Stimulated activated CD4-positive, alpha-beta T cell treated with anti-CD3 and anti-CD28 coated beads, Interleukin-1b, Interleukin-23, amount 100 ng/mL, for 48 hours (primary cell): ENCODE results near the gene DMXL1.
"Not testable (repeated sequence)": the region's sequence is repeated elsewhere in the genome, so short reads cannot be mapped to it uniquely, and the experiment has no call there.

Experiments used
- DNase-seq: peaks from one replicate; pipeline ENCODE4 v3.0.0-alpha.2; 2020

Gene DMXL1

GRCh38 chr5:119218830-119219782 lies 148.2 kb downstream of the DMXL1 start:
- DNase-seq: no peak

- DNase-seq: no peak
Measured at GRCh38 chr5:119220576-119221197, 149.8 kb downstream of the DMXL1 start.

DNA sequence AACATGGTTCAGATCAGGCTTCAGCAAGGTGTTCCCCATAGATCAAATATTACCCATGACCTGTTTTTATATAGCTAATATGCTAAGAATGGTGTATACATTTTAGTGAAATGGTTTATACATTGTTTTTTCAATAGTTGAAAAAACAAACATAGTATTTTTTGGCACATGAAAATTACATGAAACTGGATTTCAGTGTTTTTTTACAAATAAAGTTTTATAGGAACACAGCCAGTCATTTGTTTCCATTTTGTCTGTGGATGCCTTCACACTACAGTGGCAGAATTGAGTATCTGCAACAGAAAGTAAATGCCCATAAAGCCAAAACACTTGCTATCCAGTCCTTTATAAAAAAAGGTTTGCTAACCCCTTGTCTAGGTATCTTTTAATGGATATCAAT lies 150.4 kb downstream of the DMXL1 start:
- DNase-seq: no peak

- DNase-seq: no peak
Measured at GRCh38 chr5:119229950-119230349, 159.1 kb downstream of the DMXL1 start.

DNA sequence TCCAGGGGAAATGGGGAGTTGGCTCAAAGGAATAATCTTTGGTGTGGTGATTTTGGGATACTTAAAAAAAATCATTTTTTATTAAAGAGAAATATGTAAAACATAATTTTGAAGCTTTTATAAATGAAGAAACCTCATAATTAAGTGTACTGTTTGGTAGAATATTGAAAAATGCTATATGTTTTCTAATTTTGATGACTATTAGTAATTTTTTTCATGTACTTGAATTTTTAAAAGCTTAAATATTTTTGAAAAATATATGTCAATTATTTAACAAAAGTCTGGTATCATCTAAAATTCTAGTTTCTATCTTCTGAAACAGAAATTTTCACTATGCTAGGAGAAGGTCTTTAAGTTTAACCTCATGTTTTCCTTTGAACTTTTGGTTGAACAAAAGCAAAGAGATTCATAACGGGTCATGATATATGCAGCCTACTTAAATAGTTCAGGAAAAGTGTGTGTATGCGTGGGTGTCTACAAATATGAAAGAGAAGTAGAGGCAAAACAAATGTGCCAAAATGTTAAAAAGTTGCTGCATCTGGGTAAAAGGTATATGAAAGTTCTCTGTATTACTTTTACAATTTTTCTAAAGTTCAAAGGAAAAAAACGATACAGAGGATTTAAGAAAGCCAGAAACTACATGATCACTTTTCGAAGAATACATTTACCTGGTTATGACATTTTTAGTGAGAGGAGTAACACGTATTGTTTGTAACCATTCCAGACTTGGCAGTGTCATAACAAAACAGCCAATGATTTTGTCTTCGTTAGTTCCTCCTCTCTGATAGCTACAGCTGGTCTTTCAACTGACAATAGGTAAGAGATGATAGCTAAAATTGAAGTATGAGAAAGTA lies 167.6 kb downstream of the DMXL1 start:
- DNase-seq: no peak

DNA sequence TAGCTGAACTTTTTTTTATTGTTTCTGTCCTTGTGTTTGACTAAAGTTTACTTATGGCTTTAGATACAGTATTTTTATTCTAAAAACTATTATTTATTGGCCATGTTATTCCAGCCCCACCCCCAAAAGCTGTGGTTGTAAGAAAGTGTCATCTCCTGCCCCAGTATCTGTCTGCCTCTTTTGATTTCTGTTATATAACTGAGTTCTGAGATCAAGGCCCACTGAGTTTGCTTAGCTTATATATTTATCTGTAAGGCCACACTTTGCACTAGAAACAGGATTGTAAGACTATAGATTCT lies 168.2 kb downstream of the DMXL1 start:
- DNase-seq: no peak

DNA sequence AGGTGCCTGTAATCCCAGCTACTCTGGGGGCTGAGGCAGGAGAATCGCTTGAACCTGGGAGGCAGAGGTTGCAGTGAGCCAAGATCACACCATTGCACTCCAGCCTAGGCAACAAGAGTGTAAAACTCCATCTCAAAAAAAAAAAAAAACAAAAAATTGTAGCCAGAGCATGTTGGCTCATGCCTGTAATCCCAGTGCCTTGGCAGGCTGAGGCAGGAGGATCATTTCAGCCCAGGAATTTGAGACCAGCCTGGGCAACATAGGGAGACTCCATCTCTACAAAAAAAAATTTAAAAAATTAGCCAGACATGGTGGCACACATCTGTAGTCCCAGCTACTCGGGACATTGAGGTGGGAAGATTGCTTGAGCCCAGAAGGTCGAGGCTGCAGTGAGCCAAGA lies 168.9 kb downstream of the DMXL1 start:
- not testable (repeated sequence) for DNase-seq

- no peak for DNase-seq
Measured at GRCh38 chr5:119243888-119244287, 173.0 kb downstream of the DMXL1 start.

DNA sequence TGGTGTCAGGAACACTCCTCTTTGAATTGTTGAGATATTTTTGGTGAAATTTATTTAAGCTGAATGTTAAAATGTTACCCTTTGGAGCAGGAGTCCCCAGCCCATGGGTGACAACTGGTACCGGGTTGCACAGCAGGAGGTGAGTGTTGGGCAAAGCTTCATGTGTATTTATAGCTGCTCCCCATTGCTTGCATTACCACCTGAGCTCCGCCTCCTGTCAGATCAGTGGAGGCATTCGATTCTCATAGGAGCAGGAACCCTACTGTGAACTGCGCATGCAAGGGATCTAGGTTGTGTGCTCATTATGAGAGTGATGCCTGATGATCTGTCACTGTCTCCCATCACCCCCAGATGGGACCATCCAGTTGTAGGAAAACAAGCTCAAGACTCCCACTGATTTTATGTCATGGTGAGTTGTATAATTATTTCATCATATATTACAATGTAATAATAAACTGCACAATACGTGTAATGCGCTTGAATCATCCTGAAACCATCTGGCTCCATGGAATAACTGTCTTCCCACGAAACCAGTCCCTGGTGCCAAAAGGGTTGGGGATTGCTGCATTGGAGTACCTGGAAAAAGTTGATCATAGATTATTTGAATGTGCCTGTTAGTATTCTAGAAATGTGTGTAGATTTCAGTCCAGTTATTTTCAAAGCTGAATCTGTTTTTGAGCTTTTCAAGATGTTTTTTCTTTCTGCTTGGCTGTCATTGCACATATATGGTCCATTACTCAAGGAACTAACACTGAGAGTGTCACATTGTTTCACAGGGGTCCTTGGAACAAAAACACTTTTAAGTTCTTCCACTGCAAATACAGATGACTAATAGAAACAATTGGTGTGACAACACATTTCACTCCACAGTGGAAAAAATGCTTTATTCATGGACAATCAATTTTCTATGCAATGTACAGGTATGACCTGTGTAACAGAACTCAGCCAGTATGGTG lies 180.3 kb downstream of the DMXL1 start:
- no peak for DNase-seq

GRCh38 chr5:119255571-119256356 lies 184.9 kb downstream of the DMXL1 start:
- no peak for DNase-seq

DNA sequence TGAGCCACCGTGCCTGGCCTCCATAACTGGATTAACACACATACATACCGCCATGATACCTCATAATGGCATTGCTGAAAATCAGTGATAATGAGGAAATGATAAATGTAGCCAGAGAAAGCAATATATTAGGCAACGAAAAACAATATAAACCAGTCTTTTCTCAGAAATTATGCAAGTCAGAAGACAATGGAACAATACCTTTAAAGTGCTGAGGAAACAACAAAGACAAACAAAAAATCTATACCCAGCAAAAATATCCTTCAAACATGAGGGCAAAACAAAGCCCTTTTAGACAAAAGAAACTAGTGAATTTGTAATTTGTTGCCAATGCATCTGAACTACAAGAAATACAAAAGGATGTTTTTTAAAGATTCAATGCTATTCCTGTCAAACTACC lies 186.7 kb downstream of the DMXL1 start:
- no peak for DNase-seq

- no peak for DNase-seq
Measured at GRCh38 chr5:119263639-119264038, 192.8 kb downstream of the DMXL1 start.

GRCh38 chr5:119264186-119264585 lies 193.3 kb downstream of the DMXL1 start:
- DNase-seq: no peak

GRCh38 chr5:119267958-119268386 lies 197.1 kb downstream of the DMXL1 start:
- DNase-seq: peak; percentile 83

GRCh38 chr5:119268387-119269060 lies 197.6 kb downstream of the DMXL1 start:
- DNase-seq: peak; percentile 97

DNA sequence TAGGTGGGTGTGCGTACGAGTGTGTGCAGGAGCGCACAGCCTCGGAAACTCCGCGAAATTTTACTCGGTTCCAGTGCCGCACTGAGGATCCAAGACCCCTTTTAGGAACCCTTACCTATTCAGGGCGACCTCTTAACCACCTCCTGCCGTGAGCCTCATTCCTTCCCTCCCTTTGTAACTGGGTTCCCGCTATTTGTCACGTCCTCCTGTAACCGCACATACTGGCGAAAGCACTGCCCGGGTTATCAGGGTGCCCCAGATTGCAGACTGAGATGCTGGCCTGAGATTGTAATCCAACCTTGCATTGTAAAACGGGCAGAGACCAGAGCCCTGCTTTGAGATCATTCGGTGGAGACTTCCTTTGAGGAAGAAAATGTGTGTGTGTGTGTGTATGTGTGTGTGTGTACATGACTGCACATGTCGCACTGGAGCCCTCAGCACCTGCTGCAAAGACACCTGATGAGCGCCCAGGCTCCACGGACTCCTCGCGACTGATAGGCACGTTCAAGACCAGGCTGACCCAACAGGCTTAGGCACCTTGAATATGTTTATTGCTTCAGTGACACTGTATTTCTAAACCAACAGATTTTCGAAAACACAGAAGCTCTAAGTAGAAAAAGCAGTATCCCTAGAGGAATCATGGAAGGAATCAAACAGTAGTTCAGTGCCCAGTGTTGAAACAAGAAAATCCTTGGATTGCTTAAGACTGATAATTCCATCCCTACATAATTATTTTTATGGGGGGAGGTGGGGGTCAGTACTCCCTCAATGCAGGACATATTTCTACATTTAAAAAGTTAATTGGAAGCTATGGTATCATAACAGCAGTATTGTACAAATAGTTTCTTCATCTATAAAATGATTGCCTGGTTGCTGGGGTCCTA lies 198.4 kb downstream of the DMXL1 start:
- peak; percentile 41 for DNase-seq

- no peak for DNase-seq
Measured at GRCh38 chr5:119270121-119270565, 199.3 kb downstream of the DMXL1 start.

DNA sequence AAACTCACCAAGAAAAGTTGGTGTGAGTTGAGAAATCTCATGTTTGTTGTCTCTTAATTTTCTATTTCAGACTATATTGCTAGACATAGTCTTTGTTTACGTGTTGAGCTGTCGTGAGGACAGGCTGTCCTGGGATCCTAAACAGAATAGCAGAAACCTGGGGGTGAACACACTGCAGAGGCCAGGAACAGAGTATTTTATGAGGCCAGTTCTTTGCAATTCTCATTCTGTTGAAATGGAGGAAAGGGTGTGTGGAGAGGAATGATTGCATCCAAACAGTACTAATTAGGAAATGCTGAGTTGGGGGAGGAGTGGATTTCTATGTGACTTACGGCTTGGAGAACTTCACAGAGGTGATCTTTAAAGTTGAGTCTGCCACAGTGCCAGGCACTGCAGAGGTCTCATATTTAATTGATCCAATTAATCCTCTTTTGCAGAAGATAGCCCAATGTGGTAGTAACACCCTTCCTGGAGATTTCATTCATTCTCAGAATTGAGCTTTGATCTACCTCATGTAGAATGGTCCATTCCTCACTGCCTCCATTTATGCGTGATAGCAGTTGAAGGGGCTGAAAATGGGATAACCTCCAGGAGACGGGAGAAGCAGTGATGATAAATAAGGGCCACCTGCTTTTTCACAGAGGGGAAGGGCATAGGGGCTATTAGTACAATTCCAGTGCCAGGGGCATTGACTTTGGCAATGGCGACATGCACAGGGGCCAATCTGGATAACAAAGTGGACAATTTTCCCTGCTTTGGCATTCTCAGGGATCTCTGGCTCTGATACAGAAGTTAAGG lies 200.3 kb downstream of the DMXL1 start:
- no peak for DNase-seq
